K562 (cell line): ENCODE results near the gene IFNGR2. TPM values are rescaled to one million over a fixed set of nuclear protein-coding genes. Genes with fewer than 3 reads are reported as not detected.

Experiments used
- ARNT ChIP-seq, 2 experiments: fragments of 450-650 bp; IDR thresholded peaks; 2 replicates each; pipeline ENCODE4 v1.6.1; 2016; ENCODE audit warnings: mild to moderate bottlenecking in 1 of 2
- DACH1 ChIP-seq: fragments of 450-650 bp; IDR thresholded peaks from 2 replicates; pipeline ENCODE4 v1.6.1; 2018; ENCODE audit not compliant: partially characterized antibody
- DIDO1 ChIP-seq: fragments of 450-650 bp; IDR thresholded peaks from 2 replicates; pipeline ENCODE4 v1.6.1; 2016; ENCODE audit warnings: low read depth, missing biosample characterization, missing genetic modification characterization
- JUND ChIP-seq, 2 experiments: IDR thresholded peaks; 2 replicates in 1 of 2; 3 replicates in 1 of 2; pipeline ENCODE4 v1.6.1; 2011; ENCODE audit warnings: borderline replicate concordance in 2 of 2, low read depth in 2 of 2, low read length in 2 of 2, improper control_type of control experiment in 1 of 2, missing biosample characterization in 1 of 2, missing genetic modification characterization in 1 of 2, missing genetic modification reagents in 1 of 2
- L3MBTL2 ChIP-seq: fragments of 450-650 bp; IDR thresholded peaks from 2 replicates; pipeline ENCODE4 v1.6.1; 2016; ENCODE audit warnings: mild to moderate bottlenecking, moderate library complexity
- NFIC ChIP-seq: fragments of 450-650 bp; IDR thresholded peaks from 2 replicates; pipeline ENCODE4 v1.6.1; 2017; ENCODE audit warnings: mild to moderate bottlenecking, inconsistent platforms
- PML ChIP-seq: IDR thresholded peaks from 2 replicates; pipeline ENCODE4 v1.6.1; 2012; ENCODE audit warnings: low read length, inconsistent platforms
- POLR2AphosphoS2 ChIP-seq: IDR thresholded peaks from 2 replicates; pipeline ENCODE4 v1.6.1; 2012; ENCODE audit warnings: low read length, improper control_type of control experiment
- POLR2B ChIP-seq: fragments of 450-650 bp; IDR thresholded peaks from 2 replicates; pipeline ENCODE4 v1.6.1; 2018; ENCODE audit warnings: low read depth; ENCODE audit not compliant: partially characterized antibody
- RBM39 ChIP-seq: fragments of 200-400 bp; formaldehyde crosslinking; optimal IDR thresholded peaks from 2 replicates; pipeline ENCODE3; 2018; ENCODE audit warnings: low read depth, low read length
- SOX6 ChIP-seq: fragments of 450-650 bp; IDR thresholded peaks from 2 replicates; pipeline ENCODE4 v1.6.1; 2014; ENCODE audit warnings: mild to moderate bottlenecking
- SRSF7 ChIP-seq: fragments of 200-400 bp; formaldehyde crosslinking; optimal IDR thresholded peaks from 2 replicates; pipeline ENCODE3; 2017; ENCODE audit warnings: mild to moderate bottlenecking, low read depth, low read length
- SRSF9 ChIP-seq: fragments of 200-400 bp; formaldehyde crosslinking; IDR thresholded peaks from 2 replicates; pipeline ENCODE4 v1.6.1; 2017; ENCODE audit warnings: low read depth, low read length, borderline replicate concordance
- YBX1 ChIP-seq: fragments of 450-650 bp; IDR thresholded peaks from 2 replicates; pipeline ENCODE4 v1.7.1; 2016; ENCODE audit warnings: mild to moderate bottlenecking
- ZFP30 ChIP-seq: fragments of 250-450 bp; sonication (Bioruptor Pico); IDR thresholded peaks from 2 replicates; pipeline ENCODE4 v1.8.0; 2022; ENCODE audit warnings: moderate library complexity, mild to moderate bottlenecking, inconsistent platforms, borderline replicate concordance
- ZNF134 ChIP-seq: fragments of 250-450 bp; sonication (Bioruptor Pico); conservative IDR thresholded peaks from 2 replicates; pipeline ENCODE4 v1.4.0; 2020
- ZNF217 ChIP-seq: sonication (generic); formaldehyde crosslinking; IDR thresholded peaks from 2 replicates; pipeline ENCODE4 v1.8.0; 2022; ENCODE audit warnings: mild to moderate bottlenecking, missing genetic modification reagents
- ZNF239 ChIP-seq: fragments of 250-450 bp; sonication (Bioruptor Pico); IDR thresholded peaks from 2 replicates; pipeline ENCODE4 v1.4.0; 2020; ENCODE audit warnings: mild to moderate bottlenecking
- ZNF263 ChIP-seq: sonication (generic); formaldehyde crosslinking; IDR thresholded peaks from 2 replicates; pipeline ENCODE4 v1.8.0; 2022; ENCODE audit warnings: mild to moderate bottlenecking, missing genetic modification reagents, borderline replicate concordance
- ZNF274 ChIP-seq: IDR thresholded peaks from 2 replicates; pipeline ENCODE4 v1.6.1; 2011; ENCODE audit warnings: low read depth, mild to moderate bottlenecking, low read length, moderate library complexity, borderline replicate concordance
- ZNF586 ChIP-seq: fragments of 450-650 bp; formaldehyde crosslinking; conservative IDR thresholded peaks from 2 replicates; pipeline ENCODE4 v1.4.0; 2020; ENCODE audit warnings: mild to moderate bottlenecking, moderate library complexity
- ZNF589 ChIP-seq: fragments of 200-800 bp; sonication (Bioruptor generic); IDR thresholded peaks from 2 replicates; pipeline ENCODE4 v1.6.1; 2016; ENCODE audit warnings: low read depth, missing genetic modification characterization, missing compliant biosample characterization
- ZNF696 ChIP-seq: fragments of 250-450 bp; sonication (Bioruptor Pico); conservative IDR thresholded peaks from 2 replicates; pipeline ENCODE4 v1.4.0; 2020; ENCODE audit warnings: mild to moderate bottlenecking, moderate library complexity
- polyA plus RNA-seq, 8 experiments: library from polyadenylated mRNA; depleted of rRNA in 4 of 8; stranded (reverse) in 5 of 8; unstranded in 3 of 8; fragments of >200 nt; fragmentation: Nextera tagmentation in 2 of 8; fragmentation: Illumina TruSeq in 1 of 8; extraction: Ambion mirVana in 2 of 8; extraction: Trizol in 1 of 8; gene quantifications; 2 replicates each; pipeline versions ENCODE4 v1.2.1 to v1.2.3, GENCODE V29; 2011 to 2014; ENCODE audit warnings: inconsistent platforms in 1 of 8, missing spikeins in 1 of 8
- total RNA-seq, 7 experiments: library from RNA; depleted of rRNA in 6 of 7; stranded (reverse); fragments of >200 nt in 6 of 7; fragmentation: Illumina TruSeq in 2 of 7; extraction: Trizol in 2 of 7; gene quantifications; 2 replicates each; pipeline versions ENCODE4 v1.2.1 to v1.2.3, GENCODE V29; 2011 to 2021; ENCODE audit warnings: low replicate concordance in 1 of 7
- TF ChIP-seq, protein P1 (sequence below): fragments of 200-400 bp; formaldehyde crosslinking; IDR thresholded peaks from 2 replicates; pipeline ENCODE4 v1.6.1; 2017; ENCODE audit warnings: mild to moderate bottlenecking, low read depth, low read length, moderate library complexity
- TF ChIP-seq, protein P2 (sequence below): fragments of 250-450 bp; sonication (Bioruptor Pico); IDR thresholded peaks from 2 replicates; pipeline ENCODE4 v1.8.0; 2022; ENCODE audit warnings: moderate library complexity, mild to moderate bottlenecking, inconsistent platforms
- TF ChIP-seq, protein P3 (sequence below), 3 experiments: IDR thresholded peaks in 2 of 3; conservative IDR thresholded peaks in 1 of 3; 2 replicates each; pipeline ENCODE4 v1.5.1; 2011 to 2012; ENCODE audit warnings: low read length in 3 of 3, mild to moderate bottlenecking in 3 of 3, control low read depth in 2 of 3, improper control_type of control experiment in 1 of 3, inconsistent platforms in 1 of 3, low read depth in 1 of 3, mixed read lengths in 1 of 3, moderate library complexity in 1 of 3; ENCODE audit not compliant: insufficient read depth in 2 of 3

IFNGR2 gene
- total and polyA plus RNA-seq, 9 of the 15 experiments (the other 6 are each of a cell fraction or from before 2014, with no cell fraction given), result 6.7 to 58.0 (median 28.5) TPM

DNA sequence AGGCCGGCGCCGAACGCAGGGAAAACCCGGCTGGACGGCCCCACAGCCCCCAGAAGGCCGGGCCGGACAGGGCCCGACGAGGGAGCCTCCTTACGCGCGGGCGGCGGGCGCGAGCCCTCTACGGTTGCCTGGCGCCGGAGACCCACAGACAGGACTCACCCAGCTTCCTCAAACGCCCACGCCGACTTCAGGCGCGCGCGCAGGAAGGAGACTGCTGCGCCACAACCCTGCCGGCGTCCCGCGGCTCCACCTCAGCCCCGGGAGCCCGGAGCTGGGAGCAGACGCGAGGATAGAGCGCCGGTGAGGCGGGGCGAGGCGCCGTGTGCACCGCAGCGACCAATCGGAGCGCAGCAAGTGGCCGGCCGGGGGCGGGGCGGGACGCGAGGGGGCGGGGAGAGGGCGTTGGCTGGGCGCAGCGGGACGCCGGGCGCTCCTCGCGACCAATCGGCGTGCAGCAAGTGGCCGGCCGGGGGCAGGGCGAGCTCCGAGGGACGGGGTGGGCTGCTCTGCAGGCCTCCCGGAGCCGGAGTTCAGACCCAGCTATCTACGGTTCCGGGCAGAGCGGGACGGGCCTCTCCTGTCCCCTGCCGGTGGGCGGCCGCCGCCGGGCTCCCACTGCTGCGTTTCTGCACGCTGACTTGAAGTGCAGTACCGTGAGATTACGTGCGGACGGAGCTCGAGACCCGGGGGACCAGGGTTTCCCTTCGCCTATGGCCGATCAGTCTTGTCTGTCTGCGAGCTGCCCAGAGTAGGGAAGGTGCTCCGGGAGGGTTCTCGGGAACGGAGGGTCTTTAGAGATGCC is 76.7 kb downstream of the IFNGR2 start, which contains the start of gene TMEM50B (continued):
- TF ChIP-seq NFIC (peak; percentile 41; the same call in 1 of the 2 replicates), ZNF217 (CRISPR knock-in tag) (no peak), YBX1 (no peak), PML (peak; percentile 51; the same call in 1 of the 2 replicates), ZNF696 (CRISPR knock-in tag) (no peak), ZNF134 (CRISPR knock-in tag) (no peak), ZNF586 (CRISPR knock-in tag) (no peak), DACH1 (no peak), SOX6 (peak; percentile 62), ZNF263 (CRISPR knock-in tag) (peak; percentile 39; the same call in 1 of the 2 replicates), DIDO1 (tag) (no peak), ARNT (IDR thresholded peaks at IDR 0.05) (no peak), JUND (IDR thresholded peaks at IDR 0.05; ENCODE audit: borderline replicate concordance, low read depth, low read length) (peak; percentile 35; the same call in 1 of the 2 replicates), JUND (tag; IDR thresholded peaks at IDR 0.05; ENCODE audit: borderline replicate concordance, low read depth, low read length) (no peak; the same call in 2 of the 3 replicates), SRSF9 (no peak), SRSF7 (no peak), L3MBTL2 (peak; percentile 70), RBM39 (no peak), ZNF274 (no peak), ZNF589 (CRISPR knock-in tag) (no peak), POLR2AphosphoS2 (no peak; the same call in 1 of the 2 replicates), ZFP30 (CRISPR knock-in tag) (no peak), POLR2B (peak; percentile 67), ZNF239 (CRISPR knock-in tag) (no peak; the same call in 1 of the 2 replicates)
- TF ChIP-seq, protein P1, sequence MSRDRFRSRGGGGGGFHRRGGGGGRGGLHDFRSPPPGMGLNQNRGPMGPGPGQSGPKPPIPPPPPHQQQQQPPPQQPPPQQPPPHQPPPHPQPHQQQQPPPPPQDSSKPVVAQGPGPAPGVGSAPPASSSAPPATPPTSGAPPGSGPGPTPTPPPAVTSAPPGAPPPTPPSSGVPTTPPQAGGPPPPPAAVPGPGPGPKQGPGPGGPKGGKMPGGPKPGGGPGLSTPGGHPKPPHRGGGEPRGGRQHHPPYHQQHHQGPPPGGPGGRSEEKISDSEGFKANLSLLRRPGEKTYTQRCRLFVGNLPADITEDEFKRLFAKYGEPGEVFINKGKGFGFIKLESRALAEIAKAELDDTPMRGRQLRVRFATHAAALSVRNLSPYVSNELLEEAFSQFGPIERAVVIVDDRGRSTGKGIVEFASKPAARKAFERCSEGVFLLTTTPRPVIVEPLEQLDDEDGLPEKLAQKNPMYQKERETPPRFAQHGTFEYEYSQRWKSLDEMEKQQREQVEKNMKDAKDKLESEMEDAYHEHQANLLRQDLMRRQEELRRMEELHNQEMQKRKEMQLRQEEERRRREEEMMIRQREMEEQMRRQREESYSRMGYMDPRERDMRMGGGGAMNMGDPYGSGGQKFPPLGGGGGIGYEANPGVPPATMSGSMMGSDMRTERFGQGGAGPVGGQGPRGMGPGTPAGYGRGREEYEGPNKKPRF, result no peak
- TF ChIP-seq, protein P2, sequence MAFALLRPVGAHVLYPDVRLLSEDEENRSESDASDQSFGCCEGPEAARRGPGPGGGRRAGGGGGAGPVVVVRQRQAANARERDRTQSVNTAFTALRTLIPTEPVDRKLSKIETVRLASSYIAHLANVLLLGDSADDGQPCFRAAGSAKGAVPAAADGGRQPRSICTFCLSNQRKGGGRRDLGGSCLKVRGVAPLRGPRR (CRISPR knock-in tag), result no peak
- TF ChIP-seq, protein P3, sequence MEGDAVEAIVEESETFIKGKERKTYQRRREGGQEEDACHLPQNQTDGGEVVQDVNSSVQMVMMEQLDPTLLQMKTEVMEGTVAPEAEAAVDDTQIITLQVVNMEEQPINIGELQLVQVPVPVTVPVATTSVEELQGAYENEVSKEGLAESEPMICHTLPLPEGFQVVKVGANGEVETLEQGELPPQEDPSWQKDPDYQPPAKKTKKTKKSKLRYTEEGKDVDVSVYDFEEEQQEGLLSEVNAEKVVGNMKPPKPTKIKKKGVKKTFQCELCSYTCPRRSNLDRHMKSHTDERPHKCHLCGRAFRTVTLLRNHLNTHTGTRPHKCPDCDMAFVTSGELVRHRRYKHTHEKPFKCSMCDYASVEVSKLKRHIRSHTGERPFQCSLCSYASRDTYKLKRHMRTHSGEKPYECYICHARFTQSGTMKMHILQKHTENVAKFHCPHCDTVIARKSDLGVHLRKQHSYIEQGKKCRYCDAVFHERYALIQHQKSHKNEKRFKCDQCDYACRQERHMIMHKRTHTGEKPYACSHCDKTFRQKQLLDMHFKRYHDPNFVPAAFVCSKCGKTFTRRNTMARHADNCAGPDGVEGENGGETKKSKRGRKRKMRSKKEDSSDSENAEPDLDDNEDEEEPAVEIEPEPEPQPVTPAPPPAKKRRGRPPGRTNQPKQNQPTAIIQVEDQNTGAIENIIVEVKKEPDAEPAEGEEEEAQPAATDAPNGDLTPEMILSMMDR (IDR thresholded peaks at IDR 0.05 in 2 of 3, conservative IDR thresholded peaks at IDR 0.05 in 1 of 3; ENCODE audit: insufficient read depth in 2 of 3, low read depth in 1 of 3, low read length in 3 of 3), result peak; percentile 79 to 95 (median 94)
